HPDE6-E6E7 (cell line): ENCODE measurements around the gene RNF217.

ENCODE experiments used
- DNase-seq: peaks from one replicate; pipeline ENCODE4 v3.0.0; 2011; ENCODE audit warnings: missing footprints; ENCODE audit errors: extremely low spot score

The RNF217 gene

GRCh38 chr6:125098253-125098652 lies 136.0 kb downstream of the RNF217 start:
- no peak for DNase-seq

GRCh38 chr6:125099211-125100073 lies 137.2 kb downstream of the RNF217 start:
- peak; percentile 37 for DNase-seq

- DNase-seq = no peak
Measured at GRCh38 chr6:125100074-125100652, 137.9 kb downstream of the RNF217 start.

DNA sequence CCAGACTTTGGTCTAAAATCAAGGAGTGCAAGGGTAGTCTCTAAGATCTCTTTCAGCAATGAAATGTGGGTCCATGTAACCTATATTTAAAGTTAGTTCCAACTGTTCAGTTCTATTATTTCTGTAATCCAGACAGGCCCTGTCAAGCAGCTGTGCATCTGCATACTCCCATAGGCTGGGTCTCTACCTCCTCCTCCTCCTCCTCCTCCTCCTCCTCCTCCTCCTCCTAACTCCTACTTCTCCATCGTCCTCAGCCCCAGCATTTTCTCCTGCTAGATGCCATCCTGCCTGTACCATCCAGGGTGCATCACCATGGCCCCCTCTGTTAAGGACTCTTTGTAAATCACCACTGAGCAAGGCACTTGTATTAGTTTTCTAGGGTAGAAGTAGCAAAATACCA lies 138.9 kb downstream of the RNF217 start:
- no peak for DNase-seq

- DNase-seq = no peak
Measured at GRCh38 chr6:125101631-125102030, 139.4 kb downstream of the RNF217 start.

- DNase-seq = no peak
Measured at GRCh38 chr6:125102411-125102810, 140.2 kb downstream of the RNF217 start.

GRCh38 chr6:125102891-125103290 lies 140.7 kb downstream of the RNF217 start:
- no peak for DNase-seq

DNA sequence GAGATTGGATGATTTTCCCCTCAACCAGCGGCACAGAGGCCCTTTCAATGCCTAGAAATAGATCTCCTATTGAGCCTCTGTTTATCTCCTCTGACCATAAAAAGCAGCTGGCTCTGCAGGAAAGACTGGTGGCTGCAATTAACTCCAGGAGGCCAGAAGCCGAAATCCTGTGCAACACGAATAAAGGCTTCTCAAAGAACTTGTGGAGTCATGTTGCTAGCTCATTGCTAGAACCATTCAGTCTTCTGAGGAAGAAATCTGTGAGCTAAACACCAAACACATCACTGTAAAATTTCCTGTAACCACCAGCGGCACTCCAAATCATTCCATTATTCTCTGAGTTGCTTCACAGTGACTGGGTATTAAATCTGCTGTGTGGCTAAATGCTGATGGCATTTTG lies 142.2 kb downstream of the RNF217 start:
- no peak for DNase-seq

DNA sequence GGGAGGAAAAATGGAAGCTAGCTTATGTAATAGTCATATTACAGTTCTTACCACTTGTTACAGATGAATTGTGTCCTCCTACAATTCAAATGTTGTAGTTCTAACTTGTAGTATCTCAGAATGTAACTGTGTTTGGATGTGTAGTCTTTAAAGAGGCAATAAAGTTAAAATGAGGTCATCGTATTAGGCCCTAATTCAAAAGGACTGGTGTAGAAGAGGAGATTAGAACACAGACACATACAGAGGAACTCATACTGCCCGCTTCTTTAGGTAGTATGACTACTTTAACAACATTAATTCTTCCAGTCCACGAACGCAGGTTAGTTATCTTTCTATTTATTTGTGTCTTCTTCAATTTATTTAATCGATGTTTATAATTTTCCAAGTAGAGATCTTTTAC lies 144.8 kb downstream of the RNF217 start:
- no peak for DNase-seq

GRCh38 chr6:125107896-125108295 lies 145.7 kb downstream of the RNF217 start:
- DNase-seq = no peak

- no peak for DNase-seq
Measured at GRCh38 chr6:125110056-125110455, 147.8 kb downstream of the RNF217 start.

DNA sequence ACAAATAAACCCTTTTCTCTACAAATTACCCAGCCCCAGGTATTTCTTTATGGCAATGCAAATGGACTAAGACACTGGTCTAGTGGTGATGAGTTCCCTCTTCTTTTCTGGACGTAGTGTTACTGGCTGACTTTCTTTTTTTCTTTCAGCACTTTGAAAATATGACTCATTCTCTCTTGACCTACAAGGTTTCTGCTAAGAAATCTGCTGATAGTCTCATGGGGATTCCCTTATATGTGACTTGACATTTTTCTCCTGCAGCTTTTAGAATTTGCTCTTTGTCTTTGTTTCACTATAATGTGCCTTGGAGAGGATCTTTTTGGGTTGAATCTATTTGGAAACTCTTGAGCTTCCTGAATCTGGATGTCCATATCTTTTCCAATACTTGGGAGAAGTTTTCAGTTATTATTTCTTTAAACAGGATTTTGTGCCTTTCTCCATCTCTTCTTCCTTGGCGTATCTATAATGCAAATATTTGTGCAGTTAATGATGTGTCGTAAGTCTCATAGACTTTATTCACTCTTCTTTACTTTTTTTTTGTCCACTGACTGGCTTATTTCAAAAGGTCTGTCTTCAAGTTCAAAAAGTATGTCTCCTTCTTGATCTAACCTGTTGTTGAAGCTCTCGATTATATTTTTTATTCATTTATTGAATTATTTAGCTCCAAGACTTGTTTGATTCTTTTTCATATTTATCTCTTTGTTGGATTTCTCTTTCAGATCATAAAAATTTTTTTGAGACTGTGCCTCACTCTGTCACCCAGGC lies 149.2 kb downstream of the RNF217 start:
- no peak for DNase-seq

GRCh38 chr6:125112934-125113333 lies 150.7 kb downstream of the RNF217 start:
- no peak for DNase-seq

DNA sequence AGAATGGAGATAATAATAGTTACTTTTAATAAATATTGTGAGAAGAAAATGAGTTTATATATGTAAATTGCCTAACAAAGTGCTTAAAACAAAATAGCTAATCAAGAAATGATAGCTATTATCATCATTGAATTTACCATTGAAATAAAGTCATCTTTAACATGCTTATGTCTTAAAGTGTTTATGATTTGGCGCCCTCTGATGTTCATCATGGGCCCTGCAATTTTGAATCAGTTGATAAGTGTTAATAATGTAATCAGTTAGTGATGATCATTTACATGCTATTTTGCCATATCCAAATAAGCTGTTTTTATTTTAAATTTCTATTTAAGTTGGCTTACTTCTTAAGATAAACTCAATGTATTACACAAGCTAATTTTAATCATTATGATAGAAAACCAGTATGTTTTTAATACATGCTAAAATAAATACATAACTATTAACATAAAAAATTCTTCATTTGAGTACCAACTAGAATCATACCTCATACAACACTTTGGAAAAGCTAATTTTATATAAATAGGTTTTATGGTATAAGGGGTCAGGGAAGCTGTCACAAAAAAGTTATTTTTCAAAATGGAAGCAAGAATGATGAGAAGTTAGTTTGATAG lies 152.1 kb downstream of the RNF217 start:
- no peak for DNase-seq

GRCh38 chr6:125116170-125116569 lies 153.9 kb downstream of the RNF217 start:
- no peak for DNase-seq

- no peak for DNase-seq
Measured at GRCh38 chr6:125116710-125117109, 154.5 kb downstream of the RNF217 start.

DNA sequence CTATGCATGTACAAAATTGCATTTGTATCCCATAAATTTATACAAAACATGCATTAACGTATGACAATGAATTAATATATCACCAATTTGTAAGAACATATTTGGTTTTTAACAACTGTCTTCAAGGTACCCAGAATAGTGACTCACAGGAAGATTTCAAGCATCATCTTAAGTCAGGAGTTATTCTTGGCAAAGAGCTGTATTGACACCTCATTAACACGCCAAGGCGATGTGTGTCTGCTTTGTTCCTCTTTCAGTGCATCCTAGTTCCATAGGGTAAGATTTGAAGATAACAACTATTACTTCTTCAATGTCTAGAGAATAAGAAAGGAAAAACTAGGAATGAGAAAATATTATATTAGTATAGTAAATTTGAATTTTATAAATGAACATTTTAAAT lies 155.6 kb downstream of the RNF217 start:
- no peak for DNase-seq

DNA sequence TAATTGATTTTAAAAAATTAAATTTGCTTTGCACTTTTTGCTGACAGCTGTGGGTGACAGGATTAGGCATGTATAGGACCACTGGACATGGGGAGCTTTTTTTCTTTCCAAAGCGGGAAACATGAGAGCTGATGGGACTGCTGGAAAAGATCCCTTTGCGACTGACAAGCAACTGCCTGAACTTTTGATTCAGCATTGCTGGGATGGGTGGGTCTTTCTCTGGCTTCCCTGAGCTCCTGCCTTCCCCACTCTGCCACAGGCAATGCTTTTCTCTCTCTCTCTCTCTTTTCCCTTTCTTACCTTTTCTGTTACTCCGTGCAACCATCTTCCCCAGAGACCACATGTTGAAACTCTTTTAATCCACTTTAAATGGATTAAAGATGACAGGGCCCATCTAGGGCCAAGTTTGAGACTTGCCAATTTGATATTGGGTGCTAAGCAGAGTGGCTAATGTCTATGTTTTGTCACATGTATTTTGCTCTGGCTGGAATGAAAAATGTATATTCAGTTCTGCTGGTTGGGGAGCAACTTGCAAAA lies 157.9 kb downstream of the RNF217 start:
- DNase-seq = no peak

GRCh38 chr6:125121894-125122293 lies 159.7 kb downstream of the RNF217 start:
- DNase-seq = no peak

DNA sequence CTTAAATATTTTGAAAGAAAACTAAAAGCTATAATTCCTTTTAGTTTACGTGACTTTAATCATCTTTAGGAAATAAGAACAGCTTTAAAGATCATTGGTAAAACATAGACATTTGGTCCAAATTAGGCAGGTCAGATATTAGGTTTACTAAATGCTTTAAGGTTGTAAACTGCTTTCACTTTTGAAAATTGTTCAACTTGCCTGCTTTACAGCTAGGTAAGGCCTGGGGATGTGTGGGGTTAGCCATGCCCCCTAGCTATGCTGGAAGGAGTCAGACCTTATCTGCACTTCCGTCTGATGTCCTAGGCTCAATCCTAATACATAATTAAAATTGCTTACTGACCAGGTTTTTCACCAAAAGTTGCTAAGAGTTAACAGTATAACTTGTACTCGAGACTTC lies 160.8 kb downstream of the RNF217 start:
- no peak for DNase-seq

DNA sequence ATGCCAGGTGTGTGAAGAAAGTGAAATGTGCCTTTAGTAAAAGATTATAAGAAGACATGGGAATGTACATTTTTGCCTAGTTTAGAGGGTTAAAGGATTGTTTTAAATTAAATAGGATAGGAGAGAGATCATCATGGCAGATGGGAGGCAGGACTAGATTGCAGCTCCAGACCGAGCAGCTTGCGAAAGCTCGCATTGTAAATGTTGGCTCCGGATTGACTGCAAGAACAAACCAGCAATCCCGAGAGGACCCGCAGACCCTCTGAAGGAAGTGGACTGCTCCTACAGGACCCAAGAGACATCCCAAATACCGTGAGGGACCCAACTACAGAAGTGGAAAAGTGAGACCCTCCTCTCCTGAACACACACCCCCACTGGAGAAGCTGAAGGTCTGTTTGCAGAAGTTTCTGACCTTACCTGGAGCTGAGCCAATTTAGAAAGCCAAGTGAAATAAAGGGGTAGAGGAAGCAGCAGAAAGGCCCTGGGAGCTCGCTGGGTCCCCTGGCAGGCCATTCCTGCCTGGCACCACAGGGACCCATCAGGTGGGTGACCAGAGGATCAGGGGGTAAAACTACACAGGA lies 161.3 kb downstream of the RNF217 start:
- no peak for DNase-seq
